GM12874 (cell line): Measurements from ENCODE around the gene TMEM221.

Source experiments
- CTCF ChIP-seq: IDR thresholded peaks from 2 replicates; pipeline ENCODE4 v1.5.1; 2011; ENCODE audit warnings: low read depth, mild to moderate bottlenecking, control low read depth, low read length, moderate library complexity; ENCODE audit not compliant: insufficient read depth

Gene TMEM221

GRCh38 chr19:17447704-17448130 lies 751 bp downstream of the TMEM221 start:
- TF ChIP-seq CTCF, result no peak

- no peak for TF ChIP-seq CTCF
Measured at GRCh38 chr19:17445526-17446165, 2.8 kb downstream of the TMEM221 start.

- TF ChIP-seq CTCF, result peak; percentile 55
Measured at GRCh38 chr19:17441241-17442021, 7.0 kb downstream of the TMEM221 start.

GRCh38 chr19:17436874-17437267 lies 11.6 kb downstream of the TMEM221 start:
- TF ChIP-seq CTCF, result no peak

- no peak for TF ChIP-seq CTCF
Measured at GRCh38 chr19:17436094-17436873, 12.2 kb downstream of the TMEM221 start.

- no peak for TF ChIP-seq CTCF
Measured at GRCh38 chr19:17435218-17435617, 13.2 kb downstream of the TMEM221 start.

- TF ChIP-seq CTCF, result no peak
Measured at GRCh38 chr19:17431417-17431816, 17.1 kb downstream of the TMEM221 start.
